ENCODE measurements around the gene BICC1. TPM values are rescaled to one million over a fixed set of nuclear protein-coding genes. Genes with fewer than 3 reads are reported as not detected.

Gene BICC1
- total RNA-seq, 1 experiment from 2014 or later = 0.57 TPM

GRCh38 chr10:58753425-58753824, 240.8 kb downstream of the BICC1 start:
- no peaks in the 10 kb centered on the region for H4K20me1 ChIP-seq (ENCODE audit: control insufficient read depth, insufficient read depth, insufficient read length)
- H3K4me2 ChIP-seq (ENCODE audit: insufficient read depth, insufficient read length, low read length) = no peak overlapping the region
- H2AFZ ChIP-seq (ENCODE audit: low read length) = no peak overlapping the region
- H3K9me3 Mint-ChIP-seq = no peaks in the 10 kb centered on the region
- no peaks in the 10 kb centered on the region for H3K27me3 Mint-ChIP-seq (ENCODE audit: low read depth)
- H4K91ac ChIP-seq (ENCODE audit: insufficient read length, low read depth, low read length) = no peak overlapping the region
- H2BK15ac ChIP-seq (ENCODE audit: low read depth, low read length) = no peak overlapping the region
- H4K8ac ChIP-seq (replicated peaks; ENCODE audit: insufficient read length, low read depth, low read length) = no peak overlapping the region
- H3K4me3 Mint-ChIP-seq = no peak overlapping the region
- no peak overlapping the region for H3K9ac ChIP-seq (ENCODE audit: extremely low read depth, insufficient read length, low read length)
- no peak overlapping the region for H3K23ac ChIP-seq (ENCODE audit: insufficient read length, low read depth, low read length)
- no peak for TF ChIP-seq CTCF (conservative IDR thresholded peaks at IDR 0.05)
- H3K4me1 Mint-ChIP-seq = peaks cover 2% of the 10 kb centered on the region in 2 experiments; a peak in 2 of 4 replicates
- no peak overlapping the region for H3T11ph ChIP-seq (ENCODE audit: low read length)
- no peak overlapping the region for H2BK20ac ChIP-seq (ENCODE audit: low read depth, low read length, poor library complexity, severe bottlenecking)
- no peak overlapping the region for H3K56ac ChIP-seq (ENCODE audit: insufficient read length, low read depth, low read length)
- H3K18ac ChIP-seq (ENCODE audit: insufficient read length, low read depth, low read length) = no peak overlapping the region
- no peaks in the 10 kb centered on the region for H3K79me1 ChIP-seq (ENCODE audit: insufficient read depth, low read depth, low read length, poor library complexity, severe bottlenecking)
- H2BK5ac ChIP-seq (ENCODE audit: insufficient read length, low read length) = no peak overlapping the region
- no peak overlapping the region for H3K14ac ChIP-seq (ENCODE audit: insufficient read depth, low read length)
- H3K4ac ChIP-seq (ENCODE audit: low read depth, low read length) = no peak overlapping the region
- no peak overlapping the region for H2BK120ac ChIP-seq (ENCODE audit: low read depth, low read length, poor library complexity, severe bottlenecking)
- H3K9me3 ChIP-seq (ENCODE audit: control insufficient read depth, low read depth, low read length) = no peaks in the 10 kb centered on the region
- H3K4me1 ChIP-seq (ENCODE audit: insufficient read depth, low read length) = no peaks in the 10 kb centered on the region
- H3K27me3 ChIP-seq (ENCODE audit: insufficient read depth, low read length) = no peaks in the 10 kb centered on the region
- no peak overlapping the region for H4K5ac ChIP-seq (ENCODE audit: insufficient read length, low read depth, low read length)
- no CpG with 5 or more reads among the region's 2 CpGs for whole genome bisulfite sequencing (ENCODE audit: extremely low coverage, insufficient read length, low lambda C conversion rate)
- no peak overlapping the region for H2BK12ac ChIP-seq (ENCODE audit: insufficient read length, low read depth, low read length)
- no peak overlapping the region for H2AK5ac ChIP-seq (ENCODE audit: insufficient read length, low read length)
- H3K79me2 ChIP-seq (ENCODE audit: insufficient read depth, low read length) = no peaks in the 10 kb centered on the region
- H3K27ac Mint-ChIP-seq = no peak overlapping the region
- H3K36me3 Mint-ChIP-seq (ENCODE audit: insufficient read depth in 1 of 3, low read depth in 3 of 3) = no peaks in the 10 kb centered on the region
- no peak overlapping the region for H3K27ac ChIP-seq (ENCODE audit: insufficient read length, low read depth, low read length)
- no peaks in the 10 kb centered on the region for H3K23me2 ChIP-seq (ENCODE audit: insufficient read length, low read depth, low read length, poor library complexity, severe bottlenecking)
- no peak for DNase-seq

All from H9 (cell line).